Caco-2 (cell line): ENCODE results near the gene MTMR10. TPM values are rescaled to one million over a fixed set of nuclear protein-coding genes. Genes with fewer than 3 reads are reported as not detected.

Source experiments
- BruUV-seq: library from RNA; stranded (reverse); fragments of 400-500 nt; replicated peaks from 2 replicates; lab custom pipeline; 2021; lab: Mats Ljungman, UMichigan
- CTCF ChIA-PET: fragments of 300-600 bp; sonication (Branson Sonifier 250); formaldehyde crosslinking; loops from one replicate; lab custom pipeline; 2022; ENCODE audit warnings: antibody characterized with exemption; lab: Charles Lee
- POLR2A ChIA-PET: fragments of 300-600 bp; sonication (Branson Sonifier 250); formaldehyde crosslinking; loops from one replicate; lab custom pipeline; 2022; ENCODE audit warnings: antibody characterized with exemption; lab: Charles Lee
- DNase-seq, 2 experiments: peaks; one replicate each; pipeline versions ENCODE4 v3.0.0 to v3.0.0-alpha.2; 2020 to 2022
- H3K27me3 ChIP-seq: replicated peaks from 2 replicates; pipeline ENCODE4 v1.6.0; 2011; ENCODE audit warnings: low read length; ENCODE audit not compliant: control insufficient read depth, insufficient read depth
- H3K36me3 ChIP-seq: 2 replicates; pipeline ENCODE4 v1.5.1; 2011; ENCODE audit warnings: low read length; ENCODE audit not compliant: control insufficient read depth, insufficient read depth
- H3K4me1 ChIP-seq: fragments of 250-450 bp; sonication (Bioruptor Pico); 2 replicates; pipeline ENCODE4 v1.5.1; 2020; ENCODE audit warnings: mild to moderate bottlenecking
- H3K4me3 ChIP-seq: 2 replicates; pipeline ENCODE4 v1.5.1; 2011; ENCODE audit warnings: low read depth, mild to moderate bottlenecking, control low read depth, low read length
- H3K9me3 ChIP-seq: fragments of 250-450 bp; sonication (Bioruptor Pico); 2 replicates; pipeline ENCODE4 v1.5.1; 2020; ENCODE audit warnings: mild to moderate bottlenecking, moderate library complexity
- H3K27ac Mint-ChIP-seq: one replicate; pipeline ENCODE4 v1.8.0; 2022; ENCODE audit warnings: mixed read lengths; ENCODE audit not compliant: unreplicated experiment
- H3K27me3 Mint-ChIP-seq: one replicate; pipeline ENCODE4 v1.8.0; 2022; ENCODE audit warnings: mixed read lengths; ENCODE audit not compliant: insufficient read depth, unreplicated experiment
- H3K36me3 Mint-ChIP-seq: one replicate; pipeline ENCODE4 v1.8.0; 2022; ENCODE audit warnings: mild to moderate bottlenecking, mixed read lengths; ENCODE audit not compliant: insufficient read depth, unreplicated experiment
- H3K4me1 Mint-ChIP-seq: one replicate; pipeline ENCODE4 v1.8.0; 2022; ENCODE audit warnings: low read depth, mixed read lengths; ENCODE audit not compliant: unreplicated experiment
- H3K4me3 Mint-ChIP-seq: one replicate; pipeline ENCODE4 v1.8.0; 2022; ENCODE audit warnings: mild to moderate bottlenecking, moderate library complexity, mixed read lengths; ENCODE audit not compliant: unreplicated experiment
- H3K9me3 Mint-ChIP-seq: one replicate; pipeline ENCODE4 v1.8.0; 2022; ENCODE audit warnings: mixed read lengths; ENCODE audit not compliant: unreplicated experiment
- CTCF ChIP-seq, 2 experiments: fragments of 200-600 bp in 1 of 2; IDR thresholded peaks; 1 replicate in 1 of 2; 2 replicates in 1 of 2; pipeline versions ENCODE4 v1.5.1 to v1.8.0; 2011 to 2022; ENCODE audit warnings: antibody characterized with exemption in 1 of 2, control low read depth in 1 of 2, inconsistent platforms in 1 of 2, low read depth in 1 of 2, low read length in 1 of 2, mild to moderate bottlenecking in 1 of 2, moderate library complexity in 1 of 2; ENCODE audit not compliant: insufficient read depth in 1 of 2, severe bottlenecking in 1 of 2, unreplicated experiment in 1 of 2
- intact Hi-C: fragments of 100-400 bp; cut with micrococcal nuclease; formaldehyde crosslinking; loops from one replicate; pipeline ENCODE4 v1.10.0; 2022; ENCODE audit not compliant: unreplicated experiment
- total RNA-seq: library from RNA; stranded (reverse); gene quantifications from 2 replicates; pipeline ENCODE4 v1.2.3, GENCODE V29; 2022

The MTMR10 gene
- total RNA-seq, 1 experiment from 2014 or later, result 33.2 TPM

GRCh38 chr15:30954674-30955073, 36.8 kb downstream of the MTMR10 start:
- POLR2A ChIA-PET, result no interaction called here
- no peak for TF ChIP-seq CTCF (IDR thresholded peaks at IDR 0.05; ENCODE audit: insufficient read depth in 1 of 2, low read depth in 1 of 2, low read length in 1 of 2, severe bottlenecking in 1 of 2, unreplicated experiment in 1 of 2)
- Histone ChIP-seq H3K4me3 (no peak overlapping the region), H3K4me1 (peaks cover 22% of the 10 kb centered on the region), H3K36me3 (peaks cover 4% of the 10 kb centered on the region), H3K27me3 (no peaks in the 10 kb centered on the region), H3K9me3 (peaks cover 2% of the 10 kb centered on the region)
- H3K27me3 Mint-ChIP-seq, result no peaks in the 10 kb centered on the region
- H3K36me3 Mint-ChIP-seq, result peaks cover 79% of the 10 kb centered on the region
- H3K9me3 Mint-ChIP-seq, result peaks cover 8% of the 10 kb centered on the region
- DNase-seq, result no peak
- no peak overlapping the region for H3K4me3 Mint-ChIP-seq
- CTCF ChIA-PET, result no interaction called here
- intact Hi-C loops, result no loop called here
- H3K27ac Mint-ChIP-seq, result peak overlapping the region; percentile 24
- BruUV-seq, result no TSS peak
- H3K4me1 Mint-ChIP-seq, result peaks cover 17% of the 10 kb centered on the region

GRCh38 chr15:30953731-30954378, 37.6 kb downstream of the MTMR10 start:
- CTCF ChIA-PET, result no interaction called here
- Histone ChIP-seq H3K27me3 (no peaks in the 10 kb centered on the region), H3K4me1 (peaks cover 22% of the 10 kb centered on the region), H3K9me3 (peaks cover 2% of the 10 kb centered on the region), H3K36me3 (peaks cover 4% of the 10 kb centered on the region), H3K4me3 (no peak overlapping the region)
- H3K27me3 Mint-ChIP-seq, result no peaks in the 10 kb centered on the region
- DNase-seq, result peak; percentile 55 to 56
- peaks cover 17% of the 10 kb centered on the region for H3K4me1 Mint-ChIP-seq
- H3K4me3 Mint-ChIP-seq, result no peak overlapping the region
- no peak for TF ChIP-seq CTCF (IDR thresholded peaks at IDR 0.05; ENCODE audit: insufficient read depth in 1 of 2, low read depth in 1 of 2, low read length in 1 of 2, severe bottlenecking in 1 of 2, unreplicated experiment in 1 of 2)
- H3K9me3 Mint-ChIP-seq, result peaks cover 8% of the 10 kb centered on the region
- H3K36me3 Mint-ChIP-seq, result peaks cover 81% of the 10 kb centered on the region
- POLR2A ChIA-PET, result no interaction called here
- intact Hi-C loops, result no loop called here
- peak overlapping the region; percentile 77 for H3K27ac Mint-ChIP-seq
- no TSS peak for BruUV-seq

DNA sequence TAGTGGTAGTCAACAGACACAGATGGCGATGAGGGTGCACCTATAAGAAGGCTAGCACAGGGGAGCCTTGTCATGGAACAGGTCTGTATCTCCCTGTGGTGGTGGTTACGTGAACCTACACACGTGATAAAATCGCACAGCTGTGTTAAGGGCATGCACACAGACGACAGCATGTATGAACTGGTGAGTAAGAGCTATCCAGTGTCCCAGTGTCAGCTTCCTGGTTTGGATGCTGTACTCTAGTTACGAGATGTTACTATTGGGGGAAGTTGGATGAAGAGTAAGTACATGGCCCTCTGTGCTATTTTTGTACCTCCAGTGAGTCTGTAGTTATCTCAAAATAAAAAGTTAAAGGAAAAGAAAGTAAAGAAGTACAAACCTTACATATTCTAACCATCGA, 38.2 kb downstream of the MTMR10 start:
- H3K27me3 Mint-ChIP-seq, result no peaks in the 10 kb centered on the region
- H3K27me3 ChIP-seq, result no peaks in the 10 kb centered on the region
- CTCF ChIA-PET, result no interaction called here
- H3K4me1 Mint-ChIP-seq, result peaks cover 17% of the 10 kb centered on the region
- H3K4me1 ChIP-seq, result peaks cover 22% of the 10 kb centered on the region
- peaks cover 87% of the 10 kb centered on the region for H3K36me3 Mint-ChIP-seq
- H3K36me3 ChIP-seq, result peaks cover 4% of the 10 kb centered on the region
- intact Hi-C loops, result no loop called here
- no peak overlapping the region for H3K27ac Mint-ChIP-seq
- no TSS peak for BruUV-seq
- no peak for DNase-seq
- H3K9me3 Mint-ChIP-seq, result peaks cover 8% of the 10 kb centered on the region
- H3K4me3 ChIP-seq, result no peak overlapping the region
- peaks cover 2% of the 10 kb centered on the region for H3K9me3 ChIP-seq
- no peak overlapping the region for H3K4me3 Mint-ChIP-seq
- POLR2A ChIA-PET, result no interaction called here
- no peak for TF ChIP-seq CTCF (IDR thresholded peaks at IDR 0.05; ENCODE audit: insufficient read depth in 1 of 2, low read depth in 1 of 2, low read length in 1 of 2, severe bottlenecking in 1 of 2, unreplicated experiment in 1 of 2)
